ENCODE measurements around the gene COX20. TPM values are rescaled to one million over a fixed set of nuclear protein-coding genes. Genes with fewer than 3 reads are reported as not detected.
A peak's percentile ranks its signal among the peaks of the same experiment; 100 is the strongest.

COX20 gene
- total and polyA plus RNA-seq, 2 of the 13 experiments (the other 11 are each of a cell fraction or from before 2014, with no cell fraction given) = 34.4 to 95.8 TPM

GRCh38 chr1:244835276-244836134, at the start of gene COX20 (continued):
- TF ChIP-seq SNRNP70 (IDR thresholded peaks at IDR 0.05; ENCODE audit: low read depth, low read length) (no peak), FLYWCH1 (CRISPR knock-in tag; IDR thresholded peaks at IDR 0.05) (no peak), LRRFIP1 (CRISPR knock-in tag; conservative IDR thresholded peaks at IDR 0.05) (no peak), ZSCAN5A (CRISPR knock-in tag; IDR thresholded peaks at IDR 0.05; ENCODE audit: borderline replicate concordance) (no peak), MZF1 (CRISPR knock-in tag; IDR thresholded peaks at IDR 0.05; ENCODE audit: borderline replicate concordance) (no peak), HOXA5 (CRISPR knock-in tag; IDR thresholded peaks at IDR 0.05) (no peak), ZZZ3 (CRISPR knock-in tag; IDR thresholded peaks at IDR 0.05; ENCODE audit: borderline replicate concordance) (no peak), PCBP2 (optimal IDR thresholded peaks at IDR 0.05; ENCODE audit: low read depth, low read length, poor library complexity, severe bottlenecking) (no peak), GZF1 (CRISPR knock-in tag; IDR thresholded peaks at IDR 0.05) (0 out of 2 replicates have a peak, but pooled peaks have one; percentile 56), ZBTB3 (CRISPR knock-in tag; IDR thresholded peaks at IDR 0.05; ENCODE audit: borderline replicate concordance, low read depth) (0 out of 2 replicates have a peak, but pooled peaks have one; percentile 16), AGO1 (IDR thresholded peaks at IDR 0.05; ENCODE audit: low read depth, low read length, poor library complexity, severe bottlenecking) (peak; percentile 91), ZNF274 (CRISPR knock-in tag; IDR thresholded peaks at IDR 0.05) (no peak), ZFP1 (CRISPR knock-in tag; IDR thresholded peaks at IDR 0.05) (peak; percentile 14; the same call in 1 of the 2 replicates), GTF2F1 (IDR thresholded peaks at IDR 0.05; ENCODE audit: low read length) (no peak; the same call in 1 of the 2 replicates), MAFG (CRISPR knock-in tag; IDR thresholded peaks at IDR 0.05) (no peak), ZNF580 (CRISPR knock-in tag; IDR thresholded peaks at IDR 0.05; ENCODE audit: borderline replicate concordance, low read depth) (peak; percentile 83; the same call in 1 of the 2 replicates), ZNF558 (CRISPR knock-in tag; IDR thresholded peaks at IDR 0.05; ENCODE audit: borderline replicate concordance) (peak; percentile 80; the same call in 1 of the 2 replicates), KDM2A (CRISPR knock-in tag; IDR thresholded peaks at IDR 0.05; ENCODE audit: borderline replicate concordance, low read depth) (peak; percentile 96), POLR2G (IDR thresholded peaks at IDR 0.05; ENCODE audit: low read depth, low read length) (peak; percentile 85), MYC (CRISPR knock-in tag; IDR thresholded peaks at IDR 0.05; ENCODE audit: borderline replicate concordance) (peak; percentile 84), SOX5 (CRISPR knock-in tag; IDR thresholded peaks at IDR 0.05; ENCODE audit: borderline replicate concordance) (0 out of 2 replicates have a peak, but pooled peaks have one; percentile 53), SIN3A (IDR thresholded peaks at IDR 0.05; ENCODE audit: borderline replicate concordance, low read depth, low read length) (peak; percentile 34; the same call in 1 of the 2 replicates), DBP (CRISPR knock-in tag; IDR thresholded peaks at IDR 0.05; ENCODE audit: not compliant biosample characterization) (no peak)

Measured in HepG2 (cell line).